OCI-LY3 (cell line): ENCODE measurements around the gene AGBL3.

Experiments used
- H2AFZ ChIP-seq: fragments of 200-600, 300-600 bp; shearing (Covaris generic); 2 replicates; pipeline ENCODE4 v1.6.0; 2014; ENCODE audit warnings: antibody characterized with exemption, low read depth, low read length
- H3K27ac ChIP-seq: fragments of 200-600, 300-600 bp; sonication (generic); 2 replicates; pipeline ENCODE4 v1.5.1; 2014; ENCODE audit warnings: mild to moderate bottlenecking, low read length, moderate library complexity, mixed read lengths
- H3K27me3 ChIP-seq: fragments of 200-600, 300-600 bp; sonication (generic); 2 replicates; pipeline ENCODE4 v1.6.1; 2014; ENCODE audit warnings: low read depth, low read length, mixed read lengths
- H3K36me3 ChIP-seq: fragments of 200-600, 300-600 bp; sonication (generic); replicated peaks from 2 replicates; pipeline ENCODE3; 2014; ENCODE audit warnings: low read depth, low read length, mixed read lengths
- H3K4me1 ChIP-seq: fragments of 300-600, 200-600 bp; sonication (generic); 2 replicates; pipeline ENCODE4 v1.6.1; 2014; ENCODE audit warnings: low read length, mixed read lengths
- H3K4me2 ChIP-seq: fragments of 200-600, 300-600 bp; sonication (generic); 2 replicates; pipeline ENCODE4 v1.6.1; 2014; ENCODE audit warnings: low read length, mixed read lengths
- H3K4me3 ChIP-seq: fragments of 300-600, 200-600 bp; sonication (generic); 2 replicates; pipeline ENCODE4 v1.5.1; 2014; ENCODE audit warnings: antibody characterized with exemption, mild to moderate bottlenecking, low read length, moderate library complexity
- H3K79me2 ChIP-seq: fragments of 300-600, 200-600 bp; shearing (Covaris generic); 2 replicates; pipeline ENCODE4 v1.6.1; 2014; ENCODE audit warnings: mild to moderate bottlenecking, low read length, mixed read lengths
- H3K9ac ChIP-seq: fragments of 300-600, 200-600 bp; shearing (Covaris generic); 2 replicates; pipeline ENCODE4 v1.6.0; 2014; ENCODE audit warnings: mild to moderate bottlenecking, low read length, moderate library complexity
- H3K9me3 ChIP-seq: fragments of 200-600, 300-600 bp; shearing (Covaris generic); 2 replicates; pipeline ENCODE4 v1.6.1; 2014; ENCODE audit warnings: low read length, mixed read lengths; ENCODE audit not compliant: insufficient read depth
- H4K20me1 ChIP-seq: fragments of 200-600, 300-600 bp; sonication (generic); 2 replicates; pipeline ENCODE4 v1.6.1; 2016; ENCODE audit warnings: low read length, mixed read lengths; ENCODE audit not compliant: insufficient read depth
- CTCF ChIP-seq: fragments of 200-600, 300-600 bp; sonication (generic); IDR thresholded peaks from 2 replicates; pipeline ENCODE4 v1.5.1; 2014; ENCODE audit warnings: antibody characterized with exemption, low read length, low read depth
- EZH2phosphoT487 ChIP-seq: fragments of 200-600 bp; shearing (Covaris generic); IDR thresholded peaks from 2 replicates; pipeline ENCODE4 v1.6.1; 2018; ENCODE audit warnings: antibody characterized with exemption, mixed run types, low read depth

The AGBL3 gene

GRCh38 chr7:134991469-134992339 lies 5.4 kb downstream of the AGBL3 start:
- Histone ChIP-seq H3K9me3 (no peaks in the 10 kb centered on the region), H3K36me3 (peaks cover 16% of the 10 kb centered on the region), H3K9ac (no peak overlapping the region), H3K27me3 (no peaks in the 10 kb centered on the region), H3K4me3 (no peak overlapping the region), H3K79me2 (peaks cover 5% of the 10 kb centered on the region), H2AFZ (no peak overlapping the region), H3K4me2 (no peak overlapping the region), H3K4me1 (peaks cover 24% of the 10 kb centered on the region), H4K20me1 (no peaks in the 10 kb centered on the region), H3K27ac (no peak overlapping the region)
- TF ChIP-seq CTCF (no peak), EZH2phosphoT487 (no peak)

DNA sequence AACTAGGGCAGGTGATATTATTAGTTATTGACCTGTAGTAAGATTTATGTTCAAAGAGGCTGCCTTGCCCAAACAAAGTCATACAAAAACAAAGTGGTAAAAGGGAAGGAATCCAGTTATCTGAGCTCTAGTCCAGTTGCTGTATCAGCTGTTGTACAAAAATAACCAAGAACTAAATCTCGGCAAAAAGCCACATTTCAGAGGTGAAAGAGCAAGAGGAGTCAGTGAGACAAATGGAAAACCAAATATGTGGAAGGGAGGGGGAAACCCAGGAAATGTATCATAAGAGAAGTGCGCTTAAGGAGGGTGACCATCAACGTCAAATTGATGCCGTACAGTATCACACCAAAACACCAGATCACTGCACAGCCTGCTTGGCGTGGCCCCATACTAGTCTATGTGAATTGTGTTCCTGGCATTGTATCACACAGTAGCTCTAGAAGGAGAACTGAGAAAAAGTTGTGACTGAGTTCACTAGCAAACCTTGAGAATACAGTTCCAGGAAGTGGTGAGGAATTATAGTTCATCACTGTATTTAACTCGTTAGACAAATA lies 6.4 kb downstream of the AGBL3 start:
- Histone ChIP-seq H3K9ac (0 out of 2 replicates have a peak overlapping the region, but pooled peaks have one; percentile 12), H3K9me3 (no peaks in the 10 kb centered on the region), H3K4me1 (peaks cover 19% of the 10 kb centered on the region), H3K27ac (peak overlapping the region; percentile 46), H4K20me1 (no peaks in the 10 kb centered on the region), H3K4me2 (peak overlapping the region; percentile 70), H3K79me2 (no peaks in the 10 kb centered on the region; the same call in 1 of the 2 replicates), H3K36me3 (peaks cover 17% of the 10 kb centered on the region), H3K27me3 (no peaks in the 10 kb centered on the region), H3K4me3 (peak overlapping the region; percentile 32), H2AFZ (no peak overlapping the region)
- TF ChIP-seq CTCF = no peak
- TF ChIP-seq EZH2phosphoT487 = no peak

DNA sequence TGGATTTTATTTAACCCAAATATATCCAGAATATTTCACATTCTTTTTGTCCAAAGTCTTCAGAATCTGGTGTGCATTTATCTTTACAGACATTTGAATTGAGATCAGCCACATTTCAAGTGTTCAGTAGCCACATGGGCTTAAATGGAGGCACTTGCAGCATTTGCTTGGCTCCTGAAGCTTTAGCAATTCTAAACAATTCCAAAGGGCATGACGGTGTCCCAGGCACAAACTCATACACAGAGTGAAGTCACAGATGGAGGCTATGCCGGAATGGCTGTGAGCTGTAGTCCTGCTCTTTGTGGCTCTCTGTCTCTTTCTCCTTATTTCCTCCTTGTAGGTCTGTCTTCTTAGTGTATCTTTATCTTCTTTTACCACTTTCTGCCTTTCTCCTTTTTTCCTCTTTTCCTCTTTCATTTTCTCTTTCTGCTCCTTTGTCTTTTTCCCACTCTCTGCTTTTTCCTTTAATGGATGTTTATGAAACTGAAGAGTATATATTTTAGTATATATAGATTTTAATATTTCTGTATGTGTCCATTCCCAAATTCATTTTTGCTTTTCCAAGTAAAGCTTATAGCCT lies 7.7 kb downstream of the AGBL3 start:
- Histone ChIP-seq H3K4me1 (peaks cover 18% of the 10 kb centered on the region), H2AFZ (no peak overlapping the region), H3K4me3 (no peak overlapping the region), H3K4me2 (no peak overlapping the region), H3K36me3 (peaks cover 17% of the 10 kb centered on the region), H3K9me3 (no peaks in the 10 kb centered on the region), H3K9ac (no peak overlapping the region), H3K27me3 (no peaks in the 10 kb centered on the region), H3K27ac (no peak overlapping the region), H4K20me1 (no peaks in the 10 kb centered on the region), H3K79me2 (no peaks in the 10 kb centered on the region)
- TF ChIP-seq CTCF (no peak), EZH2phosphoT487 (no peak)

GRCh38 chr7:134995239-134996096 lies 9.2 kb downstream of the AGBL3 start:
- Histone ChIP-seq H3K4me1 (peaks cover 18% of the 10 kb centered on the region), H3K4me3 (no peak overlapping the region), H3K79me2 (no peaks in the 10 kb centered on the region), H3K27ac (no peak overlapping the region), H3K36me3 (peaks cover 13% of the 10 kb centered on the region), H3K27me3 (no peaks in the 10 kb centered on the region), H3K9ac (no peak overlapping the region), H2AFZ (no peak overlapping the region), H3K9me3 (no peaks in the 10 kb centered on the region), H4K20me1 (no peaks in the 10 kb centered on the region), H3K4me2 (no peak overlapping the region)
- TF ChIP-seq EZH2phosphoT487 = no peak
